OCI-LY3 (cell line): ENCODE data around the gene NCK2.

Experiments
- CTCF ChIP-seq: fragments of 200-600, 300-600 bp; sonication (generic); IDR thresholded peaks from 2 replicates; pipeline ENCODE4 v1.5.1; 2014; ENCODE audit warnings: antibody characterized with exemption, low read length, low read depth
- EZH2phosphoT487 ChIP-seq: fragments of 200-600 bp; shearing (Covaris generic); IDR thresholded peaks from 2 replicates; pipeline ENCODE4 v1.6.1; 2018; ENCODE audit warnings: antibody characterized with exemption, mixed run types, low read depth

- no peak for TF ChIP-seq CTCF
- no peak for TF ChIP-seq EZH2phosphoT487
Observed at GRCh38 chr2:105748566-105748965, 3.9 kb downstream of the NCK2 start.
